CD14-positive monocyte (primary cell): ENCODE measurements around the gene TGFB1I1. TPM values are rescaled to one million over a fixed set of nuclear protein-coding genes. Genes with fewer than 3 reads are reported as not detected.

ENCODE experiments used
- DNase-seq, 3 donors: peaks; one replicate each; pipeline ENCODE4 v3.0.0-alpha.2; 2011 to 2022
- H2AFZ ChIP-seq: 2 replicates; pipeline ENCODE4 v1.6.0; 2012; ENCODE audit warnings: mild to moderate bottlenecking, low read depth, low read length, inconsistent platforms; ENCODE audit not compliant: insufficient read depth, poor library complexity, severe bottlenecking
- H3K27ac ChIP-seq, 2 donors: 1 replicate in 1 of 2; 2 replicates in 1 of 2; pipeline ENCODE4 v1.5.1; 2012 to 2013; ENCODE audit warnings: low read length in 2 of 2, control low read depth in 1 of 2, inconsistent platforms in 1 of 2, low read depth in 1 of 2, mild to moderate bottlenecking in 1 of 2
- H3K27me3 ChIP-seq, 2 donors: one replicate each; pipeline versions ENCODE4 v1.6.0 to v1.6.1; 2011 to 2013; ENCODE audit warnings: low read length in 2 of 2; ENCODE audit not compliant: control insufficient read depth in 2 of 2, insufficient read depth in 2 of 2
- H3K36me3 ChIP-seq, 2 donors: replicated peaks in 1 of 2; 1 replicate in 1 of 2; 2 replicates in 1 of 2; pipeline versions ENCODE4 v1.5.1 to v1.6.1; 2012 to 2013; ENCODE audit warnings: low read length in 2 of 2, control low read depth in 1 of 2, inconsistent platforms in 1 of 2, mild to moderate bottlenecking in 1 of 2; ENCODE audit not compliant: insufficient read depth in 2 of 2, control insufficient read depth in 1 of 2
- H3K4me1 ChIP-seq, 2 donors: 1 replicate in 1 of 2; 2 replicates in 1 of 2; pipeline versions ENCODE4 v1.5.1 to v1.6.1; 2012 to 2013; ENCODE audit warnings: low read length in 2 of 2, control low read depth in 1 of 2, inconsistent platforms in 1 of 2, mild to moderate bottlenecking in 1 of 2, moderate library complexity in 1 of 2; ENCODE audit not compliant: insufficient read depth in 2 of 2, control insufficient read depth in 1 of 2
- H3K4me2 ChIP-seq: replicated peaks from 2 replicates; pipeline ENCODE3; 2012; ENCODE audit warnings: low read length, moderate library complexity, mild to moderate bottlenecking; ENCODE audit not compliant: poor library complexity, severe bottlenecking; ENCODE audit errors: extremely low read depth
- H3K4me3 ChIP-seq, 3 experiments: fragments of 200-600 bp in 1 of 3; sonication (generic) in 1 of 3; replicated peaks in 1 of 3; 1 replicate in 2 of 3; 2 replicates in 1 of 3; pipeline ENCODE4 v1.5.1; 2011 to 2013; ENCODE audit warnings: low read length in 3 of 3, mild to moderate bottlenecking in 3 of 3, control low read depth in 2 of 3, low read depth in 2 of 3, inconsistent platforms in 1 of 3, moderate library complexity in 1 of 3
- H3K79me2 ChIP-seq: 2 replicates; pipeline ENCODE4 v1.6.0; 2012; ENCODE audit warnings: mild to moderate bottlenecking, control low read depth, inconsistent platforms, low read length, moderate library complexity; ENCODE audit not compliant: insufficient read depth
- H3K9ac ChIP-seq: 2 replicates; pipeline ENCODE4 v1.6.0; 2017; ENCODE audit warnings: low read length, mild to moderate bottlenecking; ENCODE audit not compliant: insufficient read depth, poor library complexity, severe bottlenecking
- H3K9me3 ChIP-seq, 2 donors: replicated peaks in 1 of 2; 1 replicate in 1 of 2; 2 replicates in 1 of 2; pipeline versions ENCODE4 v1.5.1 to v1.6.1; 2012 to 2013; ENCODE audit warnings: low read length in 2 of 2, control low read depth in 1 of 2; ENCODE audit not compliant: control insufficient read depth in 1 of 2, insufficient read depth in 1 of 2
- H4K20me1 ChIP-seq: 2 replicates; pipeline ENCODE4 v1.6.0; 2012; ENCODE audit warnings: mild to moderate bottlenecking, low read length, control low read depth, moderate library complexity; ENCODE audit not compliant: insufficient read depth
- H3K27ac Mint-ChIP-seq, 7 donors: one replicate each; pipeline ENCODE4 v1.8.0; 2020; ENCODE audit warnings: mild to moderate bottlenecking in 7 of 7, mixed read lengths in 7 of 7, moderate library complexity in 6 of 7, inconsistent platforms in 2 of 7
- H3K27me3 Mint-ChIP-seq, 3 donors: one replicate each; pipeline ENCODE4 v1.8.0; 2021 to 2022; ENCODE audit warnings: low read depth in 3 of 3, mild to moderate bottlenecking in 3 of 3, mixed read lengths in 3 of 3, moderate library complexity in 3 of 3, inconsistent platforms in 1 of 3
- H3K36me3 Mint-ChIP-seq, 2 donors: one replicate each; pipeline ENCODE4 v1.8.0; 2020; ENCODE audit warnings: mixed read lengths in 2 of 2, inconsistent platforms in 1 of 2, mild to moderate bottlenecking in 1 of 2
- H3K4me1 Mint-ChIP-seq: one replicate; pipeline ENCODE4 v1.8.0; 2020; ENCODE audit warnings: mild to moderate bottlenecking, mixed read lengths
- H3K4me3 Mint-ChIP-seq, 2 donors: one replicate each; pipeline ENCODE4 v1.8.0; 2020; ENCODE audit warnings: mild to moderate bottlenecking in 2 of 2, mixed read lengths in 2 of 2, moderate library complexity in 1 of 2
- H3K9me3 Mint-ChIP-seq, 7 donors: one replicate each; pipeline ENCODE4 v1.8.0; 2020 to 2022; ENCODE audit warnings: mixed read lengths in 7 of 7, mild to moderate bottlenecking in 6 of 7, moderate library complexity in 6 of 7, inconsistent platforms in 2 of 7
- CTCF ChIP-seq: fragments of 200-600 bp; IDR thresholded peaks from one replicate; pipeline ENCODE4 v1.8.0; 2022; ENCODE audit warnings: antibody characterized with exemption, mild to moderate bottlenecking
- WGBS: methylation state at CpG from one replicate; pipeline ENCODE4 v1.1.5; 2013; ENCODE audit warnings: missing lambda C conversion rate; ENCODE audit not compliant: insufficient coverage; 5-methylcytosine and 5-hydroxymethylcytosine counted together
- intact Hi-C, 2 donors: fragments of 100-400 bp; cut with micrococcal nuclease; formaldehyde crosslinking; loops; one replicate each; pipeline versions ENCODE4 v1.15.0 to v1.15.1; 2023
- polyA plus RNA-seq, 3 donors: library from polyadenylated mRNA; depleted of rRNA in 1 of 3; unstranded in 2 of 3; stranded (reverse) in 1 of 3; fragments of 300-500 nt in 2 of 3; fragments of >200 nt in 1 of 3; fragmentation: Illumina TruSeq in 2 of 3; gene quantifications; 1 replicate in 2 of 3; 2 replicates in 1 of 3; pipeline ENCODE4 v1.2.3, GENCODE V29; 2012 to 2021

TGFB1I1 gene
- polyA plus RNA-seq, 3 donors, result 0.11 to 0.16 TPM; not detected in 1

GRCh38 chr16:31464348-31464769 is 7.6 kb upstream of the TGFB1I1 start:
- H2AFZ ChIP-seq, result no peak overlapping the region
- 98% methylated on average over 36 of the region's 36 CpGs for WGBS
- no peak overlapping the region for H3K27ac ChIP-seq
- H3K9ac ChIP-seq, result no peak overlapping the region
- no peak overlapping the region for H3K4me2 ChIP-seq
- Mint-ChIP-seq H3K4me1 (peaks cover 30% of the 10 kb centered on the region), H3K27ac (peak overlapping the region in 1 of 7 donors; percentile 71), H3K9me3 (no peaks in the 10 kb centered on the region), H3K4me3 (no peak overlapping the region), H3K36me3 (peaks cover 45 to 60% of the 10 kb centered on the region in 2 donors), H3K27me3 (peaks cover 0 to 4% (median 2%) of the 10 kb centered on the region in 3 donors)
- peaks cover 11% of the 10 kb centered on the region for H3K79me2 ChIP-seq
- peaks cover 11% of the 10 kb centered on the region for H4K20me1 ChIP-seq
- no peaks in the 10 kb centered on the region for H3K27me3 ChIP-seq
- intact Hi-C loops, result no loop called here
- peaks cover 34 to 60% of the 10 kb centered on the region in 2 donors for H3K36me3 ChIP-seq
- no peak overlapping the region for H3K4me3 ChIP-seq
- peaks cover 9 to 12% of the 10 kb centered on the region in 2 donors for H3K4me1 ChIP-seq
- no peak for DNase-seq
- H3K9me3 ChIP-seq, result no peaks in the 10 kb centered on the region
- no peak for TF ChIP-seq CTCF

- intact Hi-C loops, result no loop called here
- Histone ChIP-seq H4K20me1 (peaks cover 11% of the 10 kb centered on the region), H3K4me2 (no peak overlapping the region), H3K27ac (no peak overlapping the region), H3K4me1 (peaks cover 9 to 11% of the 10 kb centered on the region in 2 donors), H2AFZ (no peak overlapping the region), H3K27me3 (no peaks in the 10 kb centered on the region), H3K9ac (no peak overlapping the region), H3K4me3 (no peak overlapping the region), H3K9me3 (no peaks in the 10 kb centered on the region), H3K36me3 (peaks cover 34 to 60% of the 10 kb centered on the region in 2 donors), H3K79me2 (peaks cover 11% of the 10 kb centered on the region)
- Mint-ChIP-seq H3K27ac (peak overlapping the region in 2 of 7 donors; percentile 8 to 80), H3K4me3 (no peak overlapping the region), H3K27me3 (peaks cover 0 to 4% (median 2%) of the 10 kb centered on the region in 3 donors), H3K9me3 (no peaks in the 10 kb centered on the region), H3K4me1 (peaks cover 30% of the 10 kb centered on the region), H3K36me3 (peaks cover 45 to 60% of the 10 kb centered on the region in 2 donors)
- WGBS, result 99% methylated on average over 14 of the region's 17 CpGs
- no peak for DNase-seq
- no peak for TF ChIP-seq CTCF
Measured at GRCh38 chr16:31464781-31465260, 7.1 kb upstream of the TGFB1I1 start.
